ENCODE results near the gene ZNF554. TPM values are rescaled to one million over a fixed set of nuclear protein-coding genes. Genes with fewer than 3 reads are reported as not detected.

ZNF554 gene
- total and polyA plus RNA-seq, 2 of the 8 experiments (the other 6 are each of a cell fraction or from before 2014, with no cell fraction given): 1.8 to 5.7 TPM

GRCh38 chr19:2797280-2797679, 22.4 kb upstream of the ZNF554 start:
- Histone ChIP-seq H3K23me2 (ENCODE audit: low read depth, low read length) (peaks cover 6% of the 10 kb centered on the region; the same call in 1 of the 2 replicates), H3K79me2 (ENCODE audit: control insufficient read depth in 1 of 2, insufficient read depth in 2 of 2, low read length in 2 of 2) (no peaks in the 10 kb centered on the region), H3K27me3 (replicated peaks in 1 of 4; ENCODE audit: control insufficient read depth in 3 of 4, extremely low read depth in 1 of 4, insufficient read depth in 3 of 4, low read length in 3 of 4) (no peaks in the 10 kb centered on the region; a peak in 1 of 7 replicates), H3K79me1 (ENCODE audit: low read depth, low read length) (peaks cover 9% of the 10 kb centered on the region), H4K20me1 (replicated peaks in 1 of 2; ENCODE audit: control insufficient read depth in 1 of 2, insufficient read depth in 2 of 2, low read length in 2 of 2) (peaks cover 8 to 23% of the 10 kb centered on the region in 2 experiments), H3K4me2 (ENCODE audit: insufficient read depth in 1 of 2, low read depth in 2 of 2, low read length in 2 of 2) (no peak overlapping the region), H4K5ac (ENCODE audit: insufficient read length, low read depth, low read length) (no peak overlapping the region), H3K27ac (ENCODE audit: low read depth, low read length) (no peak overlapping the region), H3K9me3 (ENCODE audit: insufficient read depth in 2 of 2, low read depth in 1 of 2, low read length in 1 of 2) (no peaks in the 10 kb centered on the region), H4K8ac (ENCODE audit: extremely low read depth, insufficient read depth, low read length) (no peak overlapping the region), H2BK120ac (replicated peaks; ENCODE audit: low read depth, low read length) (no peak overlapping the region), H3K9ac (replicated peaks in 1 of 4; ENCODE audit: extremely low read depth in 1 of 4, low read depth in 3 of 4, low read length in 3 of 4) (no peak overlapping the region), H3K4me1 (replicated peaks in 1 of 4; ENCODE audit: control insufficient read depth in 3 of 4, insufficient read depth in 4 of 4, low read length in 3 of 4) (no peaks in the 10 kb centered on the region; a peak in 2 of 7 replicates), H3K36me3 (ENCODE audit: control insufficient read depth in 2 of 4, insufficient read depth in 4 of 4, low read length in 3 of 4) (peaks cover 25 to 70% (median 52%) of the 10 kb centered on the region in 4 experiments), H2AK5ac (ENCODE audit: low read depth, low read length) (no peak overlapping the region), H3K4me3 (ENCODE audit: extremely low read depth in 1 of 4, insufficient read depth in 2 of 4, low read depth in 3 of 4, low read length in 4 of 4) (no peak overlapping the region), H3K4ac (replicated peaks; ENCODE audit: insufficient read length, low read depth, low read length) (no peak overlapping the region), H2BK5ac (ENCODE audit: low read depth, low read length) (no peak overlapping the region; the same call in 1 of the 2 replicates), H3K14ac (ENCODE audit: insufficient read length) (no peak overlapping the region), H3K18ac (ENCODE audit: extremely low read depth, low read length) (no peak overlapping the region), H2BK20ac (ENCODE audit: low read length) (no peak overlapping the region), H3K56ac (replicated peaks; ENCODE audit: insufficient read length, low read depth, low read length) (no peak overlapping the region), H2BK15ac (ENCODE audit: low read length) (no peak overlapping the region), H4K91ac (replicated peaks; ENCODE audit: insufficient read length, low read length) (no peak overlapping the region), H2AFZ (ENCODE audit: low read length) (no peak overlapping the region), H3K23ac (ENCODE audit: insufficient read length) (no peak overlapping the region), H2BK12ac (ENCODE audit: low read depth, low read length) (no peak overlapping the region)
- 92% methylated on average over 15 of the region's 15 CpGs; no CpG with 5 or more reads in 1 of the 2 experiments for WGBS, 2 experiments (ENCODE audit: extremely low coverage in 1 of 2, insufficient coverage in 1 of 2, insufficient read length in 1 of 2, insufficient replicate concordance in 2 of 2, low coverage in 1 of 2, low lambda C conversion rate in 2 of 2, missing lambda C conversion rate in 1 of 2)
- ChIA-PET POLR2A (ENCODE audit: partially characterized antibody) (interaction anchor here (1.2 kb wide), 1 partner anchor 10 kb away, joined by 5 read pairs; no protein-coding TSS in a partner anchor), CTCF (ENCODE audit: partially characterized antibody) (interaction anchor here (0.8 kb wide), 1 partner anchor 51 kb away, joined by 3 read pairs; no protein-coding TSS in a partner anchor)
- no peak for DNase-seq (ENCODE audit: low read depth in 1 of 2, low spot score in 2 of 2)
- FAIRE-seq: no peak
- TF ChIP-seq RNF2 (IDR thresholded peaks at IDR 0.05; ENCODE audit: borderline replicate concordance, low read depth, low read length, missing control alignments, poor library complexity, severe bottlenecking) (no peak), RFX5 (IDR thresholded peaks at IDR 0.05; ENCODE audit: borderline replicate concordance, low read depth, low read length) (no peak), RBBP5 (IDR thresholded peaks at IDR 0.05; ENCODE audit: borderline replicate concordance, low read depth, low read length) (no peak), BACH1 (IDR thresholded peaks at IDR 0.05; ENCODE audit: low read length) (no peak), SP2 (IDR thresholded peaks at IDR 0.05; ENCODE audit: low read length) (no peak), SRF (IDR thresholded peaks at IDR 0.05; ENCODE audit: low read depth, low read length) (no peak), SIRT6 (IDR thresholded peaks at IDR 0.05; ENCODE audit: low read length) (no peak), BRCA1 (IDR thresholded peaks at IDR 0.05; ENCODE audit: low read depth, low read length) (no peak), ATF3 (IDR thresholded peaks at IDR 0.05; ENCODE audit: insufficient read depth, low read depth, low read length) (no peak), POLR2A (IDR thresholded peaks at IDR 0.05; ENCODE audit: control extremely low read depth in 1 of 2, low read depth in 2 of 2, low read length in 2 of 2) (no peak), RXRA (IDR thresholded peaks at IDR 0.05; ENCODE audit: insufficient read depth, low read depth, low read length) (no peak), RAD21 (IDR thresholded peaks at IDR 0.05 in 1 of 2, conservative IDR thresholded peaks at IDR 0.05 in 1 of 2; ENCODE audit: low read depth in 2 of 2, low read length in 2 of 2) (no peak), CREB1 (IDR thresholded peaks at IDR 0.05) (no peak), CHD2 (IDR thresholded peaks at IDR 0.05; ENCODE audit: low read length) (no peak), YY1 (IDR thresholded peaks at IDR 0.05; ENCODE audit: low read depth, low read length) (no peak)
